OCI-LY1 (cell line): ENCODE data around the gene SMR3B.

Experiments used
- H2AFZ ChIP-seq: fragments of 200-600 bp; sonication (generic), shearing (Covaris generic); 2 replicates; pipeline ENCODE4 v1.6.0; 2014; ENCODE audit warnings: antibody characterized with exemption, mild to moderate bottlenecking, low read length
- H3F3A ChIP-seq: fragments of 200-600 bp; sonication (generic), shearing (Covaris generic); 2 replicates; pipeline ENCODE4 v1.6.0; 2014; ENCODE audit warnings: mild to moderate bottlenecking, antibody characterized with exemption, low read length, moderate library complexity; ENCODE audit not compliant: insufficient read depth
- H3K27ac ChIP-seq: fragments of 200-600 bp; sonication (generic); 2 replicates; pipeline ENCODE4 v1.5.1; 2014; ENCODE audit warnings: low read length, mixed run types, mild to moderate bottlenecking, low read depth; ENCODE audit not compliant: poor library complexity, severe bottlenecking
- H3K27me3 ChIP-seq: fragments of 200-600 bp; sonication (generic); 2 replicates; pipeline ENCODE4 v1.6.0; 2014; ENCODE audit warnings: antibody characterized with exemption, mild to moderate bottlenecking, low read length, moderate library complexity; ENCODE audit not compliant: insufficient read depth
- H3K36me3 ChIP-seq: fragments of 200-600 bp; sonication (generic); 2 replicates; pipeline ENCODE4 v1.6.1; 2014; ENCODE audit warnings: mild to moderate bottlenecking, antibody characterized with exemption, low read length, moderate library complexity, mixed read lengths; ENCODE audit not compliant: insufficient read depth
- H3K4me1 ChIP-seq: fragments of 200-600 bp; sonication (generic); 2 replicates; pipeline ENCODE4 v1.5.1; 2014; ENCODE audit warnings: mild to moderate bottlenecking, low read length, moderate library complexity; ENCODE audit not compliant: insufficient read depth, severe bottlenecking
- H3K4me2 ChIP-seq: fragments of 200-600 bp; sonication (generic), shearing (Covaris generic); 2 replicates; pipeline ENCODE4 v1.6.1; 2014; ENCODE audit warnings: low read length
- H3K4me3 ChIP-seq: fragments of 200-600 bp; sonication (generic); 2 replicates; pipeline ENCODE4 v1.5.1; 2014; ENCODE audit warnings: low read length, low read depth, mild to moderate bottlenecking, mixed read lengths; ENCODE audit not compliant: poor library complexity, severe bottlenecking
- H3K79me2 ChIP-seq: fragments of 200-600 bp; shearing (Covaris generic); 2 replicates; pipeline ENCODE4 v1.6.1; 2016; ENCODE audit warnings: mixed run types, low read length, mixed read lengths; ENCODE audit not compliant: insufficient read depth
- H3K9ac ChIP-seq: fragments of 200-600 bp; sonication (generic), shearing (Covaris generic); 2 replicates; pipeline ENCODE4 v1.6.1; 2014; ENCODE audit warnings: mild to moderate bottlenecking, low read length, mixed read lengths
- H3K9me2 ChIP-seq: fragments of 200-600 bp; sonication (generic), shearing (Covaris generic); 2 replicates; pipeline ENCODE4 v1.6.1; 2014; ENCODE audit warnings: low read depth, mild to moderate bottlenecking, low read length, mixed read lengths
- H3K9me3 ChIP-seq: fragments of 200-600 bp; shearing (Covaris generic); 2 replicates; pipeline ENCODE4 v1.6.1; 2014; ENCODE audit warnings: low read length, mixed read lengths
- H4K20me1 ChIP-seq: fragments of 200-600 bp; sonication (generic), shearing (Covaris generic); 2 replicates; pipeline ENCODE4 v1.6.0; 2016; ENCODE audit warnings: mild to moderate bottlenecking, low read length; ENCODE audit not compliant: insufficient read depth
- CTCF ChIP-seq: fragments of 200-600 bp; sonication (generic), shearing (Covaris generic); IDR thresholded peaks from 2 replicates; pipeline ENCODE4 v1.5.1; 2017; ENCODE audit warnings: mild to moderate bottlenecking, antibody characterized with exemption, low read length, moderate library complexity, mixed read lengths
- EZH2 ChIP-seq: fragments of 200-600 bp; sonication (generic), shearing (Covaris generic); IDR thresholded peaks from 2 replicates; pipeline ENCODE4 v1.8.0; 2017; ENCODE audit warnings: borderline replicate concordance, mixed run types, mild to moderate bottlenecking, antibody characterized with exemption, low read length, moderate library complexity, mixed read lengths

Gene SMR3B

GRCh38 chr4:70399319-70399718 is 16.4 kb downstream of the SMR3B start:
- Histone ChIP-seq H3K27me3 (no peaks in the 10 kb centered on the region), H3K9me3 (no peaks in the 10 kb centered on the region), H3K9ac (no peak overlapping the region), H3K27ac (no peak overlapping the region), H3K4me2 (no peak overlapping the region), H3K36me3 (no peaks in the 10 kb centered on the region), H3K4me3 (no peak overlapping the region), H2AFZ (0 out of 2 replicates have a peak overlapping the region, but pooled peaks have one; percentile 50), H4K20me1 (no peaks in the 10 kb centered on the region), H3K79me2 (no peaks in the 10 kb centered on the region), H3F3A (no peaks in the 10 kb centered on the region; the same call in 1 of the 2 replicates), H3K4me1 (peaks cover 22% of the 10 kb centered on the region), H3K9me2 (no peaks in the 10 kb centered on the region)
- no peak for TF ChIP-seq CTCF
- no peak for TF ChIP-seq EZH2

- H3K4me1 ChIP-seq = peaks cover 28% of the 10 kb centered on the region
- no peaks in the 10 kb centered on the region for H3K79me2 ChIP-seq
- H3K27me3 ChIP-seq = no peaks in the 10 kb centered on the region
- no peaks in the 10 kb centered on the region for H3K9me3 ChIP-seq
- no peaks in the 10 kb centered on the region for H3K36me3 ChIP-seq
- TF ChIP-seq EZH2 (no peak), CTCF (no peak)
- no peaks in the 10 kb centered on the region for H3F3A ChIP-seq
- no peak overlapping the region for H3K9ac ChIP-seq
- no peak overlapping the region for H3K27ac ChIP-seq
- no peak overlapping the region for H3K4me3 ChIP-seq
- no peaks in the 10 kb centered on the region for H4K20me1 ChIP-seq
- H3K4me2 ChIP-seq = no peak overlapping the region
- H2AFZ ChIP-seq = no peak overlapping the region
- no peaks in the 10 kb centered on the region for H3K9me2 ChIP-seq
Measured at GRCh38 chr4:70402762-70403161, 19.8 kb downstream of the SMR3B start.

DNA sequence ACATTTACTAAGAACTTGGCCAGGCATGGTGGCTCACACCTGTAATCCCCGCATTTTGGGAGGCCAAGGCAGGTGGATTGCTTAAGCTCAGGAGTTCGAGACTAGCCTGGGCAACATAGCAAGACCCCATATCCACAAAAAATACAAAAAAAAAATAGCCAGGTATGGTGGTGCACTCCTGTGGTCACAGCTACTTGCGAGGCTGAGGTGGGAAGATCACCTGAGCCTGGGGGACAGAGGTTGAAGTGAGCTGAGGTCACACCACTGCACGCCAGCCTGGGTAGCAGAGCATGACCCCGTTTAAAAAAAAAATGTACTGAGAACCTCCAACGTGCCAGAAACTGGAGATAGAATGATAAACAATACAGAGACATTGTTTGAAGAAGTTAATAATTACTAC is 22.8 kb downstream of the SMR3B start:
- Histone ChIP-seq H3K9me2 (no peaks in the 10 kb centered on the region), H3F3A (no peaks in the 10 kb centered on the region), H3K9me3 (no peaks in the 10 kb centered on the region), H3K36me3 (no peaks in the 10 kb centered on the region), H3K9ac (no peak overlapping the region), H3K4me2 (no peak overlapping the region), H3K27me3 (no peaks in the 10 kb centered on the region), H4K20me1 (no peaks in the 10 kb centered on the region), H3K4me1 (peaks cover 23% of the 10 kb centered on the region), H3K79me2 (no peaks in the 10 kb centered on the region), H3K27ac (peak overlapping the region; percentile 41), H3K4me3 (no peak overlapping the region), H2AFZ (no peak overlapping the region)
- no peak for TF ChIP-seq CTCF
- no peak for TF ChIP-seq EZH2
